HG03066 (cell line): ENCODE data around the gene CAMK1D.
"Not testable (repeated sequence)": the region's sequence is repeated elsewhere in the genome, so short reads cannot be mapped to it uniquely, and the experiment has no call there.

Source experiments
- ATAC-seq: cut with Tn5 transposase; IDR thresholded peaks from one replicate; pipeline ENCODE4 v1.9.1; 2021; ENCODE audit warnings: low read depth; ENCODE audit not compliant: unreplicated experiment

CAMK1D gene

DNA sequence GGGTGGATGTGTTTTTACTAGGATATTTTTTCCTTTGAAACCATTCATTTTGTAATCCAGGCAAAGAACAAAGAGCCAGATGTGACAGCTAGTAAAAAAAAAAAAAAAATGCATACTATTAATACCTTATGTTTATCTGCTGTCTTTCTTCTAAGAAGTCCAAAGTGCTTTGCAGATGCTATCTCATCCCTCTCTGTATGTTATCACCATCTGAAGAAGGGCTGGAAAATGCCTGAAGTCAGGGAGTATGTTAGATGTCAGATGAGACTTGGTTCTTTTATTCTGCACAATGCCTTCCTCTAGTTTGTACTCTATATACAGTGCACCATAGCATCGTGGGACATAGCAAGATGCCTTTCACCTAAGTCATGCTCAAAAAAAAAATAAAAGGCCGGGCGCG lies 10.4 kb upstream of the CAMK1D start:
- no peak for ATAC-seq

DNA sequence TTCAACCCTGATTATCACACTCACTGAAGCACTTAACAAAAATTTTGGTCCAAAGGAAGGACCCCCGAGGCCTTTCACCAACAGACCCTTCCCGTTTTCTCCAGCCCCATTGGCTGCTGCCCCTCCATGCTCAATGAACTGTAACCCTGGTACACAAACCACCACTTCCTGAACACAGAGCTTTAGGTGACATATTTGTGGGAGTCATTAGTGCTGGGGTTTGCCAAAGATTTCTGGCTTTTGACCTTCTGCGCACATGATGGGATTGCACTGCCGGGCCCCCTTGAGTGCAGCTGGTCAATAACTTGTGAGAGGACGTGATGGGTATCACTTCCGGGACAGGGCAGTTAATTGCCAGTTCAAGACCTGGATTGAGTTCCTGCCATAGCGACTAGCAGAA lies 9.0 kb upstream of the CAMK1D start:
- no peak for ATAC-seq

DNA sequence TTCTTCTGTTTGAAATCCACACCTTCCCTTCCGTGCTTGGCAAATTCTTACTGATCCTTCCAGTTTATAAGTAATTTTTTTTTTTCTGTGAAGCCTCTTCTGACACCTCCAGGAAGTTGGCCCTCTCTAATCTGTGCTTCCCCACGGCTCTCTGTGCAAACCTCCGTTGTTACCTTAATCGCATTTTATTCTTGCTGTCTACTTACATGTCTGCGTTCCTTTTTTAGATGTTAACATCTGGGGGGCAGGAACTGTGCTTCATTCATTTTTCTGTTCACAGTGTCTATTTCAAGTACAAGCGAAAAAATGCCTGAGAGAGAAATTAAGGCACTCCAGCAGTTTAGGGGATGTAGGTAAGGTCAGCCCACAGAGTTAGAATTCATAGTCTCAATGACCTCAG lies 8.4 kb upstream of the CAMK1D start:
- no peak for ATAC-seq

DNA sequence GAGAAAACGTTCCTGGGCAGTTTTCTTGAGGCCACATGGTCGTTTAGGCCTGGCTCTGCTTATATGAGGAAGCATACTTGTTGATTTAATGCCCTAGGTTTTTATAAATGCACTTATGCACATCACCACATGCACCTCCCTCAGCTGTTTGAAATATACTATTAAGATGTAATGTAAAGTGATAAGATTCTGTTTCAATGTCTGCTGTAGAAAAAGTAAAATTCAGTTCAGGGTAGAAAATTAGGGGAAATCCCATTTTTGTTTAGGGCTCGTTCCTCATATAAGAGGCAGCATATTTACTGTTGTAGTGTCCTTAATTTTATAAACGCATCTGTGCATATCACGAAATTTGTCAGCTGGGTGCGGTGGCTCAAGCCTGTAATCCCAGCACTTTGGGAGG lies 7.8 kb upstream of the CAMK1D start:
- ATAC-seq = no peak

DNA sequence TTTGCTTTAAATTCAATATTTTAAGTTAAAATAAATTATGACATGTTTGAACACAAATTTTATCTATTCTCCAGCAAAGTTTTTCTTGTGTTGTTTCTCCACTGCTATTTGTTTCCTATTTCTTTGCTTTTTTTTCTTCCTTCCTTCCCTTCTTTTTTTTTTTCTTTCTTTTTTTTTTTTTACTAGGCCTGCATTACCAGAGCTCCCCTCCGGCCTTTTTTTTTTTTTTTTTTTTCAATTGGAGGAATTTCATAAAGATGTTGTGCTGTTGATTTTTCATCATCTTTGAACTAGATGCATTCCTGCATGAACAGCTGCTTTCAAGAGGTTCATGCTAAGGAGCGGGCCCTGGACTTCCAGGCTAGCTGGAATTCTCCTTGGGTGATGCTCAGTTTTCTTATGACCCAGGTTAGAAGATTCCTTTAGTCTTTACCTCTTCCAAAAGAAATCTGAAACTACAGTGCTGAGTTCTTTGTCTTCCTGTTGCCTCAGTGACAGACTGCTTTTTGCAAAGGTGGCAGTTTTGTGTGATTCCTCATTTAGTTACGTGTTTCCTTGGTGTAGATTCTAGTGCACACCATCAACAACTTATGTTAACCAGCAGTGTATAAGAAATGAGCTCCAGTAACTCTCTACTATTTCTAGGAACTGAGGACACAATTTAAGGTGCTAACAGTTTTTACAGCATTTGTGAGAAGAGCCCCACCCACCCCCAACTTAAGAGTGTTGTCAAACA lies 4.8 kb upstream of the CAMK1D start:
- ATAC-seq = no peak

DNA sequence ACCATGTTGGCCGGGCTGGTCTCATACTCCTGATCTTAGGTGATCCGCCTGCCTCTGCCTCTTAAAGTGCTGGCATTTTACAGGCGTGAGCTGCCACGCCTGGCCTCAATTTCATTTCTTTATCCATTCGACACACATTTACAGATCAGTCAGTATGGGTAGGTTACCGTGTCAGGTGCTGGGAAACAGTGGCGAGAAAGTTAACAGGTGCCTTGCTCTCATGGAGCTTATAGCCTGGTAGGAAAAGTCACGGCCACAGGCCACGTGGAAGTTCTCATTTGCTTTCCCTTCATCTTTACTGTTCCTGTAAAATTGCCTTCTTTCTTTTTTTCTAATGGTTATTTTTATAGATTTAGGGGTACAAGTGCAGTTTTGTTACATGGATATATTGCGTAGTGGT lies 2.6 kb upstream of the CAMK1D start:
- ATAC-seq = no peak

DNA sequence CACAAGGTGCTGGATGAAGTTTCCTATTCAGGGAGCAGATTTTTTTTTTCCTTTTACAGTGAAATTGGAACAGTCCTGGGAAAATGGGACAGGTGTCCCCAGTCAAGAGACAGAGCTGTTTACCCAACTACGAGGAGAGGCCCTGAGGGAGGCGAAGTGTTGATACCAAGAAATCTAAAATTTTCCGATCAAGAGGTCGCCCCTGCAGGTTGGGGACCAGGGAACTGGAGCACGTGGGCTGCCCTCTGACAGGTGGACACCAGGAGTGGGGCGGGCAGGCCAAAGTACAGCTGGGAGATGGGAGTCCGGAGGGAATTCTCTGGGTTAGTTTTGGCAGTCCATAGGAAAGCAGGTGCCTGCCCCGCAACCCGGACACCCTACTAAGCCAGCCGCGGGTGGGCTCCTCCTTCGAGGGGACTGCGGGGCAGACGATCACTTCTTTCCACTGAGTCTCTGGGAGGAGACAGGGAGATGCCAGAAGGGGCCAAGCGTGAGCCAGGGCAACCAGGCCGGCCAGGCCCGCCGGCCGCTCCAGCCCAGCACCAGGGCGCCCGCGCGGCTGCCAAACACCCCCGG lies 965 bp upstream of the CAMK1D start:
- no peak for ATAC-seq

DNA sequence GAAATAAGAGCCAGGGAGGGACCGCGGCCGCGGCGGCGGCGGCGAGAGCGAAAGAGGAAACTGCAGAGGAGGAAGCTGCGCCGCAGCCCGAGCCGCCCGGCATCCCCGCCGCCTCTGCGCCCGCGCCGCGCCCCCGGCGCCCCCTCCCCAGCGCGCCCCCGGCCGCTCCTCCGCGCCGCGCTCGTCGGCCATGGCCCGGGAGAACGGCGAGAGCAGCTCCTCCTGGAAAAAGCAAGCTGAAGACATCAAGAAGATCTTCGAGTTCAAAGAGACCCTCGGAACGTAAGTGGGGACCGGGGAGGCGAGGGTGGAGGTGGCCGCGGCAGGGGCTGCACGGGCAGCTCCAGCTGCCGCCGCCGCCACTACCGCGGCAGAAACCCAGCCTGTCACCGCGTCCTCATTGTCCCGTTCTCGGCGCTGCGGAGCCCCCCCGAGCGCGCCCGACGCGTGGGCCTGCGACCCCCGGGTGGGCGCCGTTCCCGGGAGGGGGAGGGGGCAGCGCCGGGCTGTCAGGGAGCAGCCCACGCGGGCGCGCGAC lies 351 bp downstream of the CAMK1D start:
- peak; percentile 53 for ATAC-seq

DNA sequence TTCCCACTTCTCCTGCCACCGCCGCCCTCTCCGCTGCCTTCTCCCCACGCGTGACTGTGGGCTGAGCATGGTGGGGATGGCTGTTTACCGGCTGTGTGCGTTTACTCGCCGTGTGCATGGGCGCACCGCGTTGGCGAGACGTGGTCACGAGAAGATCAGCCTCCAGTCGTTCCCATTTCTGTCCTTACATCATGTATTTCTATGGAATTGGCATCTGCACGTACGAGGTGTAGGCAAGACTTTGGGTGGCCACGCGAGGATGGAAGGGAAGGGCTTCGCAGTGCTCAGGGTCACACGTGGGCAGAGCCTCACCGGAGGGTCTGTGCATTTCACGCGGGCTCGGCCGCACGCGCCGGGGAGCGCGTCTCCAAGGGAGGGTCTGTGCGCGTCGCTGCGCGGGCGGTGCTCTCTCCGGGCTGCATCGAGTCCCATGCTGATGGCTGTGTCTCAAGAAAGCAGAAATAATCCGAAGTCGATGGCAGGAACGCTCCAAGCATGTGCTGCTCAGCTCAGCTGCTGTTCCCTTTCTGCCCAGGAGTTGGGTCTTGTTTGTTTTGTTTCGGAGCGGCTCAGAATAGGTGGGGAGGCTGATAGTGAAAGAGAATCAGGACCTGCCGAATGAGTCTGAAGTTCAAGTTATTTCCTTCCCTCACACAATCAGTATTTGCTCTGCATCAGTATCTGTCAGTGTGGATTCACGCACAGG lies 973 bp downstream of the CAMK1D start:
- no peak for ATAC-seq

DNA sequence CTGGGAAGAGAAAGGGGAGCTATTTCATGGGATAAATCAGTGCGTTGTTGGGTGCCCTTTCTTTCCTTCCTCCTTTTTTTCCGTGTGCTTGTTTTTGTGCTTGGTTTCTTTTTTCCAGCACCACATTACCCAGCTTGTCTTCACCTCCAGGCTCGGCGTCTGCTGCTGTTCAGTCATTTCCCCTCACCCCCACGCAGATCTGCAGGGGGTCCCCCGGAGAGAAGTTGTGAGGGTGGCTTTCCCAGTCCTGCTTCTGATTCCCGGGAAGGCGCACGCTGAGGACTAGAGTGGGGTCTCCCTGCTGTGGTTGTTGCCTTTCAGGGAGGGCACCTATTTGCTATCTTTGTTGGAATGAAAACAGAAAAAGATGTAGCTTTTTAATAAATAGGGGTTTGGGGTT lies 1.6 kb downstream of the CAMK1D start:
- ATAC-seq = no peak

DNA sequence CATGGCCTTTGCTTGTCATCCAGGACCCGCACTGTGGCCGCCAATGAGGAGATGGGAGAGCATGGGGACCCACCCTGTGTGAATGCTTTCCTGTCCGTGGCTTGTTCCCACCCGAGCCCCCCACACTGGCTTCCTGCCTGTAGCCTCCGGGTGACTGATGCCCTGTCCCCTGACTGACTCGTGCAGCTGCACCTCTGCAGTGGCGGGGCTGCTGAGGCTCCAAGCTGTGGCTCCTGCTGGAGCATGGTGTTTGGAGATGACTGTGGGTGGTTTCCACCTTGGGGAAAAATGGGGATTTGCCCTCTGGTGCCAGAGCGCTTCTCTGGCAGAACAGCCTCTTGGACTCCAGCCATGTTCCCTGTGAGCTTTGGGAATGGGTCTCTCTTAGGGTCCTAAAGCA lies 2.1 kb downstream of the CAMK1D start:
- no peak for ATAC-seq

DNA sequence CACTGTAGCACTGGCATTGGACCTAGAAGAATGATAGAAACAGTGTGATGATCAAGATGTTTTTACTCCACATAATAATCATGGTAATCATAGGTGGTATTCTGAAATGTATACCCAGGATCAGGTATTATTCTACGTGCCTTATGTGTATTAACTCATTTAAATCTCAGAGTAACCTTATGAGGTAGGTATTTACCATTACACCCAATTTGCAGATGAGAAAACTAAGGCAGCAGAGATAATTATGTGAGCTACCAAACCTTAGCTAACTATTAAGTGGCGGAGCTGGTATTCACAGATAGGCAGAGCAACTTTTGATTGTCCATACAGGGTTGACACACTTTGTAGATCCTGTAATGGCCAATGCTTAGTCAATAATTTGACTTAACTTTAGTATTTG lies 2.5 kb downstream of the CAMK1D start:
- no peak for ATAC-seq

DNA sequence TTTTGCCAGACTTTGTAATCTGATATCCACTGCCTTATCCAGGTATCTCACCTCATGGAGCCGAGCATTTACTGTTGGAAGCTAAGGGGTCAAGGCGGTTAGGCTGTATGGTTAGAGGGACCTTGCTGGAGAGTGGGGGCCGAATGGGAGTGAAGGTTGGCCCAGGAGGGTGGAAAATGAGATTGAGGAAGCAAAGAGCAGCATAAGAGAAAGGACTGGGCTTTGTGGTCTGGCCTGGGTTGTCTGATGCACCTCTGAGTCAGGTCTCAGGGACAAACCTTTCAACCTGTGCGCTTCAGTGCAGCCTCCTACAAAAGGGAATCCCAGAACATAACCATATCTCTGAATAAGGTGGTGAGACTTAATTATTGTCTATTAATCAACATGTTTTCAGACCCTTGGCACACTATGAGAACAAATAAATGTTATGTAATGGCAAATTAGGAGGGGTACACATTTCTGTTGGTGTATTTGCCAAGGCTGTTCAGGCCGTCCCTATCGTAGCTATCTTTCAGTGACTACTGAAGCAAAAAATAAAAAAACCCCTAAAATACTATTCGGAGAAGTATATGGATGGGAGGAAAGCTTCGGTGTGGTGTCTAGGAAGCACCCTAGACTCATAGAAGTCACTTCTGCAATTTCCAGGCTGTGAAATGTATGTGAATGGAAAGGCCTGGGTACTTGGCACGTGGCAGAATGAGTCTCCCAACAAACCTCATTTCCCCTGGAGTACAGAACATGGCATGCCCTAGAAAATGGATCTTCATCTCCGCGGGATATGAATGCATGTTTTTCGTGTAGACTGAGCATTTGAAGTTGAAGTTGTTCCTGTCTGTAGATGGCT lies 4.3 kb downstream of the CAMK1D start:
- ATAC-seq = no peak

DNA sequence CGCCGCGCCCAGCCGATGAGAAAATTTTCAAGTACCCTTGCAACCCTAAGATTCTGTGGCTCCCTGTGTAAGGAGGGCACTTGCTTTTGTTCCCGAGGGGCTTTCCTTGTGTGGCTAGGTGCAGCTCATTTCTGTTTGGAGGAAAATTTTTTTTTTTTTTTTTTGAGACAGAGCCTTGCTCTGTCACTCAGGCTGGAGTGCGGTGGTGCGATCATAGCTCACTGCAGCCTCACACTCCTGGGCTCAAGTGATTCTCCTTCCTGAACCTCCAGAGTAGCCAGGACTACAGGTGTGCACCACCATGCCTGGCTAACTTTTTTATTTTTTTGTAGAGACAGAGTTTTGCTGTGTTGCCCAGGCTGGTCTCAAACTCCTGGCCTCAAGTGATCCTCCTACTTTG lies 5.3 kb downstream of the CAMK1D start:
- ATAC-seq = not testable (repeated sequence)

DNA sequence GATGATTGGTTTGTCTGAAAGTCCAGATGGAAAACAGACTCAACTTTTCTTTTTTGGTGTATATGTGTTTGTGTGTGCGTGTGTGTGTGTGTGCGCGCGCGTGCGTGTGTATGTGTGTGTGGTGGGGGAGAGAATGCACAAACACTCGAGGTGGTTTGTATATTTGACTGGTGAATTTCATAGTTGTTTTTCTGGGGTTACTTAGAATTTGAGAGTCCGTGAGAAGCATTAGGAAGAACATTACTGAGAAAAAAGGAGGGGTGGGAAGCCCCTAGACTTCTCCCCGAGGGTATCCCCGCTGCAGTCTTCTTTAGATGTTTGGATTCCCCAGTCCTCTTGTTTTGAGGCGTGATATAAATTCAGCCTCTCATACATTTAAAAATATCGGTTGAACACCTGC lies 6.0 kb downstream of the CAMK1D start:
- ATAC-seq = no peak

DNA sequence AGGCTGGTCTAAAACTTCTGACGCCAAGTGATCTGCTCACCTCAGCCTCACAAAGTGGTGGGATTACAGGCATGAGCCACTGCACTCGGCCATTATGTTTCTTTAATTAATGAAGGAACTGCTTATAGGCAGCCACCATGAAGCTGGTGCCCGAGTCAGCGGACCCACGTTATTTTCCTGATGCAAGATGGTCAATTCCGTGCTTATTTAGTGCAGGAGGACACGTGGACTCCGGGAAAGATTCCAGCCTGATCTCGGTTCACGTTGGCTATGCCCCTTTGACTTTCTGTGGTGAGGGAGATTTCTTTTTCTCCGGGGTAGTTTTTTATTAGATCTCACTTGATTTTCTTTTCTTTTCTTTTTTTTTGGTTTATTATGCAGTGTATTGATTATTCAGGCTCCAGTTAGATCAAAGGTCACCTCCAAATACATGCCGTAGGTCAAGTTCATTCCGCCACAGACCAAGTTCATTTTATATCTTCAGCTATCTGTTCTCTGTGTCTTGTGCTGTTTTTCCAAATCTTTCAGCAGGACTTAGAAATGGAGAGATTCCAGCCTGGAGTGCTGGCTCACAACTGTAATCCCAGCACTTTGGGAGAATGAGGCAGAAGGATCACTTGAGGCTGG lies 8.3 kb downstream of the CAMK1D start:
- no peak for ATAC-seq

DNA sequence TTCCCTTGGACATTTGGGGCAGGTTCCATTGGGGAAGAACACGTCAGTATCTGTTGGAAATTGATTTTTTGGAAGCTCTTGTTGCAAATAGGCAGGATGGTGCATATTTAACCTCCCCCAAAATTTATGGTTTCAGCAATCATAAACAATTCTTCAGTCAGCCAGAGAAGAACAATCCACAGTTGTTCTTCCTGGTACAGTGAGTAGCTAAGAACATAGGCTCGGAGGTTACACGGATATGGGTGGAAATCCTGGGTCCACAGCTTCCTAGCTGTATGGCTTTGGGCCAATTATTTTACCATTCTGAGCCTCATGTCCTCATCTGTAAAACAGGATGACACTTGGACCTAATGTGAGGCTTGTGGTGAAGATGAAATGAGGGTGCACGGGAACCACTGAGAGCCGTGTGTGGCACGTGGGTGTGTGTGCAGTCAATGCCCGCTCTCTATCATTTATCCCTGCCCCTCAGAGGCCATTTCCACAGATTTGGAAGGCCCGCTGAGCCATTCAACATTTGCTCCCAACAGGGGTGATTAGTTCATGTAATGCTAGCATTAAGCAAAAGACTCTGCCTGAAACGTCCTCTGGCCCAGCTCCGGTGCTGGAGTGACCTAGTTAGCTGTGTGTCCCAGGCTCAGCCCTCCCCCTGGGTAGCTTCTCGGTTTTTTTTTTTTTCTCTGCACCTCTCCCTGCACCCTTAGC lies 9.7 kb downstream of the CAMK1D start:
- no peak for ATAC-seq

DNA sequence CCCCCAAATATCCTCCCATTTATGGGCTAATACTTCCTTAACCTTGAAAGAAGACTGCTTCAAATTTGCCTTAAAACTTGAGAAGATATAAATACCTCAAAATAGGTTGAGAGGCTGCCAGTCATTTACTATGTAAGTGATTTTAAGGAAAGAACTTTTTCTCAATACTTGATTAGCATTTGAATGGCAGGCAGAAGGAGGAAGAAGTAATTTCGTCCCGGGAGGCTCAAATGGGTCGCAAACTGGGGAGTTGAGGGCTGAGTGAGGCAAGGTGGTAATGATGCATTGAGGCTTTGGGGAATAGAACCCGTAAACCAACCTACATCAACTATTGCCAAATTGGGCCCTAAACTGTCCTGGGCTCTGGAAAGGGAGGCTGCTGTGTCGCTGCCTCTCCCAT lies 11.1 kb downstream of the CAMK1D start:
- ATAC-seq = no peak

DNA sequence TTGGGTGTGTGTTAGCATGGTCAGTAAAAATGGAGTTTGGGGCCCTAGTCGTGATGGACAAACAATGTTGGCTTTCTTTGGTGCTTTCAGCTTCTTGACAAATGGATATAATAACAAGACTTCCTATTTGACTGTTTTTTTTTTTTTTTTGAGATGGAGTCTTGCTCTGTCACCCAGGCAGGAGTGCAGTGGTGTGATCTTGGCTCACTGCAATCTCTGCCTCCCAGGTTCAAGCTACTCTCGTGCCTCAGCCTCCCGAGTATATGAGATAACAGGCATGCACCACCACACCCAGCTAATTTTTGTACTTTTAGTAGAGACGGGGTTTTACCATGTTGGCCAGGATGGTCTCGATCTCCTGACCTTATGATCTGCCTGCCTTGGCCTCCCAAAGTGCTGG lies 11.8 kb downstream of the CAMK1D start:
- ATAC-seq = not testable (repeated sequence)

DNA sequence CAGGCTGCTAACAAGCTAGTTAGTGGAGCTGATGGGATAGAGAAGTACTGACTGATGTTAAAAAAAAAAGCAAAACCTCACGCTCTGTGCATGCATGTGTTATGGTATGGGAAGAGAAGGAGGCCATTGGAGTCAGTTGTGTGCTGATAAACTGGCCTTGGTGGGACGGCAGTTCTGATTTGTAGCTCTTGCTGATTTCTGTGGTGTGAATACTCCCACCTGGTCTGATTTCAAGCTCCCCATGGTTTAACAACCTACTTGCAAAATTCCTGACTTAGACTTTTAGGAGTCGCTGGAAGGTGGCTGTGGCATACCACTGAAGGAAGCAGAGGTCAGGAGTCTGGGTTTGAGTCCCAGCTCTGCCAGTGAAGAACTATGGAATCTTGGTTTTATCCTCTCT lies 15.2 kb downstream of the CAMK1D start:
- no peak for ATAC-seq
